ENCODE data around the gene FOXK2. TPM values are rescaled to one million over a fixed set of nuclear protein-coding genes. Genes with fewer than 3 reads are reported as not detected.

Gene FOXK2
- total RNA-seq, 1 experiment from 2014 or later: 72.0 TPM

DNA sequence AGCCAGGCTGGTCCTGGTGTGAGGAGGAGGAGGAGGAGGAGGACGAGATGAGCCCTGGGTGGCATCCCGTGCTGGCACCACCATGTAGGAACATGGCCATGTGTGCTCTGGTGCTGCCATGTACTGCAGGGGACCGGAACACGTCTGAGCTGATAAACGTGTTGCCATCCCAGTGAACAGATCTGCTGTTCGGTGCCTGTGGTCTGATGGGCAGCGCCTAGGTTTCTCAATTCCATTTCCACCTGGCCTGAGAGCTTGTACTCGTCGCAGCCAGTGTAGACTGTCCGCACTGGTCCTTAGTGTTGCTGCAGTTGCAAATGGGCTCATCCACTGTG, 28.4 kb upstream of the FOXK2 start:
- Mint-ChIP-seq H3K4me3 (no peak overlapping the region), H3K27me3 (ENCODE audit: low read depth) (peaks cover 7% of the 10 kb centered on the region), H3K4me1 (peaks cover 8 to 15% of the 10 kb centered on the region in 2 experiments), H3K9me3 (peaks cover 0 to 2% of the 10 kb centered on the region in 2 experiments; a peak in 1 of 5 replicates), H3K27ac (no peak overlapping the region), H3K36me3 (ENCODE audit: insufficient read depth in 1 of 3, low read depth in 3 of 3) (peaks cover 8 to 31% (median 25%) of the 10 kb centered on the region in 3 experiments)
- no peak overlapping the region for H2BK15ac ChIP-seq (ENCODE audit: low read depth, low read length)
- no peak overlapping the region for H3K4me2 ChIP-seq (ENCODE audit: insufficient read depth, insufficient read length, low read length)
- no peaks in the 10 kb centered on the region for H3K79me2 ChIP-seq (ENCODE audit: insufficient read depth, low read length)
- H3K27ac ChIP-seq (ENCODE audit: insufficient read length, low read depth, low read length): no peak overlapping the region
- no peak overlapping the region for H2AFZ ChIP-seq (ENCODE audit: low read length)
- TF ChIP-seq, protein P1, sequence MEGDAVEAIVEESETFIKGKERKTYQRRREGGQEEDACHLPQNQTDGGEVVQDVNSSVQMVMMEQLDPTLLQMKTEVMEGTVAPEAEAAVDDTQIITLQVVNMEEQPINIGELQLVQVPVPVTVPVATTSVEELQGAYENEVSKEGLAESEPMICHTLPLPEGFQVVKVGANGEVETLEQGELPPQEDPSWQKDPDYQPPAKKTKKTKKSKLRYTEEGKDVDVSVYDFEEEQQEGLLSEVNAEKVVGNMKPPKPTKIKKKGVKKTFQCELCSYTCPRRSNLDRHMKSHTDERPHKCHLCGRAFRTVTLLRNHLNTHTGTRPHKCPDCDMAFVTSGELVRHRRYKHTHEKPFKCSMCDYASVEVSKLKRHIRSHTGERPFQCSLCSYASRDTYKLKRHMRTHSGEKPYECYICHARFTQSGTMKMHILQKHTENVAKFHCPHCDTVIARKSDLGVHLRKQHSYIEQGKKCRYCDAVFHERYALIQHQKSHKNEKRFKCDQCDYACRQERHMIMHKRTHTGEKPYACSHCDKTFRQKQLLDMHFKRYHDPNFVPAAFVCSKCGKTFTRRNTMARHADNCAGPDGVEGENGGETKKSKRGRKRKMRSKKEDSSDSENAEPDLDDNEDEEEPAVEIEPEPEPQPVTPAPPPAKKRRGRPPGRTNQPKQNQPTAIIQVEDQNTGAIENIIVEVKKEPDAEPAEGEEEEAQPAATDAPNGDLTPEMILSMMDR (conservative IDR thresholded peaks at IDR 0.05): no peak
- no peak overlapping the region for H2BK20ac ChIP-seq (ENCODE audit: low read depth, low read length, poor library complexity, severe bottlenecking)
- H3K9me3 ChIP-seq (ENCODE audit: control insufficient read depth, low read depth, low read length): no peaks in the 10 kb centered on the region
- H4K8ac ChIP-seq (replicated peaks; ENCODE audit: insufficient read length, low read depth, low read length): no peak overlapping the region
- no peak overlapping the region; the same call in 1 of the 2 replicates for H3K14ac ChIP-seq (ENCODE audit: insufficient read depth, low read length)
- H3K23ac ChIP-seq (ENCODE audit: insufficient read length, low read depth, low read length): no peak overlapping the region
- H3K9ac ChIP-seq (ENCODE audit: extremely low read depth, insufficient read length, low read length): no peak overlapping the region
- H3K4me1 ChIP-seq (ENCODE audit: insufficient read depth, low read length): no peaks in the 10 kb centered on the region
- peaks cover 3% of the 10 kb centered on the region for H4K20me1 ChIP-seq (ENCODE audit: control insufficient read depth, insufficient read depth, insufficient read length)
- H2AK5ac ChIP-seq (ENCODE audit: insufficient read length, low read length): no peak overlapping the region
- no peak overlapping the region for H3T11ph ChIP-seq (ENCODE audit: low read length)
- no peak for DNase-seq
- no CpG with 5 or more reads among the region's 10 CpGs for WGBS (ENCODE audit: extremely low coverage, insufficient read length, low lambda C conversion rate)
- H3K4ac ChIP-seq (ENCODE audit: low read depth, low read length): no peak overlapping the region
- no peak overlapping the region for H3K56ac ChIP-seq (ENCODE audit: insufficient read length, low read depth, low read length)
- H3K79me1 ChIP-seq (ENCODE audit: insufficient read depth, low read depth, low read length, poor library complexity, severe bottlenecking): no peaks in the 10 kb centered on the region
- H3K27me3 ChIP-seq (ENCODE audit: insufficient read depth, low read length): no peaks in the 10 kb centered on the region; the same call in 1 of the 2 replicates
- H4K91ac ChIP-seq (ENCODE audit: insufficient read length, low read depth, low read length): no peak overlapping the region
- no peak overlapping the region for H4K5ac ChIP-seq (ENCODE audit: insufficient read length, low read depth, low read length)
- H2BK5ac ChIP-seq (ENCODE audit: insufficient read length, low read length): no peak overlapping the region
- H2BK12ac ChIP-seq (ENCODE audit: insufficient read length, low read depth, low read length): no peak overlapping the region
- no peak overlapping the region for H3K18ac ChIP-seq (ENCODE audit: insufficient read length, low read depth, low read length)
- no peak overlapping the region for H2BK120ac ChIP-seq (ENCODE audit: low read depth, low read length, poor library complexity, severe bottlenecking)
- no peaks in the 10 kb centered on the region for H3K23me2 ChIP-seq (ENCODE audit: insufficient read length, low read depth, low read length, poor library complexity, severe bottlenecking)

Data from H9 (cell line).